OCI-LY7 (cell line): ENCODE measurements around the gene CNTN2.

Experiments
- CTCF ChIP-seq: fragments of 200-600 bp; sonication (generic); conservative IDR thresholded peaks from 2 replicates; pipeline ENCODE4 v1.5.1; 2014; ENCODE audit warnings: mild to moderate bottlenecking, antibody characterized with exemption, low read length, moderate library complexity, mixed read lengths
- EZH2phosphoT487 ChIP-seq: fragments of 200-600 bp; sonication (generic); IDR thresholded peaks from 2 replicates; pipeline ENCODE4 v1.6.1; 2018; ENCODE audit warnings: low read depth, borderline replicate concordance, mild to moderate bottlenecking, mixed run types, antibody characterized with exemption, low read length, moderate library complexity, mixed read lengths

GRCh38 chr1:205111354-205111753, 68.3 kb downstream of the CNTN2 start:
- no peak for TF ChIP-seq CTCF
- no peak for TF ChIP-seq EZH2phosphoT487
